HG03565 (cell line): Measurements from ENCODE around the gene MAZ.

Experiments used
- ATAC-seq: cut with Tn5 transposase; IDR thresholded peaks from one replicate; pipeline ENCODE4 v1.9.1; 2021; ENCODE audit warnings: mild to moderate bottlenecking, moderate library complexity; ENCODE audit not compliant: unreplicated experiment

MAZ gene

GRCh38 chr16:29809031-29809747 is 2.9 kb downstream of the MAZ start:
- ATAC-seq, result no peak

- ATAC-seq, result no peak
Observed at GRCh38 chr16:29809850-29810698, 3.7 kb downstream of the MAZ start.

- no peak for ATAC-seq
Observed at GRCh38 chr16:29810699-29811169, 4.4 kb downstream of the MAZ start.

- ATAC-seq, result no peak
Observed at GRCh38 chr16:29811170-29811895, 5.0 kb downstream of the MAZ start.

- no peak for ATAC-seq
Observed at GRCh38 chr16:29811896-29812665, 5.8 kb downstream of the MAZ start, which contains the start of gene PRRT2. PRRT2 (plus strand) TSS chr16:29812193; CDS start chr16:29813055, 862 bp downstream.

DNA sequence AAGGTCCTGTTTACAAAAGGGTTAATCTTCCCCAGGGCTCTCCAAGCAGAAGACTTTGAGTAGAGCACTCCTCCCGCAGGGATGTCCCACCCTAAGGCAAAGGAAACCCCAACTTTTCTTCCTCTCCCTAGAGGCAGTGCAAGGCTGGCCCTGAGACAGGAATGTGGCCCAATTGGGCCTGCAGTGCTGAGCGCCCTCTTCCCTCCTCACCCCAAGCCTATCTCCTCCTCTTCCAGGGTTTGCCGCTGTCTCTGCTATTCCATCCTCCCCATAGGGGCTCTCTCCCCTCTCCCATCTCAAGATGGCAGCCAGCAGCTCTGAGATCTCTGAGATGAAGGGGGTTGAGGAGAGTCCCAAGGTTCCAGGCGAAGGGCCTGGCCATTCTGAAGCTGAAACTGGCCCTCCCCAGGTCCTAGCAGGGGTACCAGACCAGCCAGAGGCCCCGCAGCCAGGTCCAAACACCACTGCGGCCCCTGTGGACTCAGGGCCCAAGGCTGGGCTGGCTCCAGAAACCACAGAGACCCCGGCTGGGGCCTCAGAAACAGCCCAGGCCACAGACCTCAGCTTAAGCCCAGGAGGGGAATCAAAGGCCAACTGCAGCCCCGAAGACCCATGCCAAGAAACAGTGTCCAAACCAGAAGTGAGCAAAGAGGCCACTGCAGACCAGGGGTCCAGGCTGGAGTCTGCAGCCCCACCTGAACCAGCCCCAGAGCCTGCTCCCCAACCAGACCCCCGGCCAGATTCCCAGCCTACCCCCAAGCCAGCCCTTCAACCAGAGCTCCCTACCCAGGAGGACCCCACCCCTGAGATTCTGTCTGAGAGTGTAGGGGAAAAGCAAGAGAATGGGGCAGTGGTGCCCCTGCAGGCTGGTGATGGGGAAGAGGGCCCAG is 6.7 kb downstream of the MAZ start:
- ATAC-seq, result no peak

DNA sequence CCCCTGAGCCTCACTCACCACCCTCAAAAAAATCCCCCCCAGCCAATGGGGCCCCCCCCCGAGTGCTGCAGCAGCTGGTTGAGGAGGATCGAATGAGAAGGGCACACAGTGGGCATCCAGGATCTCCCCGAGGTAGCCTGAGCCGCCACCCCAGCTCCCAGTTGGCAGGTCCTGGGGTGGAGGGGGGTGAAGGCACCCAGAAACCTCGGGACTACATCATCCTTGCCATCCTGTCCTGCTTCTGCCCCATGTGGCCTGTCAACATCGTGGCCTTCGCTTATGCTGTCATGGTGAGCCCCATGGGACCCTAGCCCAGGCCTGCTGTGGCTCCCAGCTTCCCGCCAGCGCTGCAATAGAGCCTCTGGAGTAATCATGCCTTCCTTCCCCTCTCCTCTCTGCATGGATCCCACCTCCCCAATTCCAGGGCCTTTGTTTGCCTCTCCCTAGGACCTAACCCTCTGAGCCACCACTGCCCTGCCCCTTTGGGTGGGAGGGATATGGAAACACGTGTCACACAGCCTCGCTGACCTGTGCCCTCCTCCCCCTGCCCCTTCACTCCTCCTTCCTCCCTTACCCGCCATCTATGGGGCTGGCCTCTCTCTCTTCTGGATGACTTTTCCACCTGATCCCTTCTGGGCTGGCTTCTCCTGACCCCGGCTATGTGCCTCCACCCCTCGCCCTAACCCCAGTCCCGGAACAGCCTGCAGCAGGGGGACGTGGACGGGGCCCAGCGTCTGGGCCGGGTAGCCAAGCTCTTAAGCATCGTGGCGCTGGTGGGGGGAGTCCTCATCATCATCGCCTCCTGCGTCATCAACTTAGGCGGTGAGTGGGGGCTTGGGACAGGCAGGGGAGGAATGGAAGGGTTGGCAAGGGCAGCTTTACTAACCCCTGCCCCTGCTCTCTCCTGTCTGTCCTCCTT is 7.6 kb downstream of the MAZ start:
- no peak for ATAC-seq

DNA sequence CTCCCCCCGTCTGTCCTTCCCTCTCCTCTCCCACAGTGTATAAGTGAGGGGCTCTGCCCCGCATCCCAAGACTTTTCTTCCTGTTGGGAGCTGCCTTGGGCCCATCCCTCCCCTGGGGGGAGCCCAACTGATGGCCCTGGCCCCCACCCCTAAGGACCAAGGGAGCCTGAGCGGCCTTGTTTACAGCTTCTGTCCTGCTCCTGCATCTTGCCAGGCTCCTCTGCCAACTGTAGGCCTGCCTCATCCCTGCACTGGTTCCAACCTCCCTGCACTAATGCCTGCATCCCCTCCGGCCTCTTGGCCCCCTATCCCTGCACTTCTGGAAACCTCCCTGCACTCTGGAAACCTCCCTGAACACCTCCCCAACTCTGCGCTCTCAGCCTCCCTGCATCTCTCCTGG is 8.3 kb downstream of the MAZ start:
- no peak for ATAC-seq

GRCh38 chr16:29815032-29815721 is 8.8 kb downstream of the MAZ start:
- ATAC-seq, result no peak

- peak; percentile 51 for ATAC-seq
Observed at GRCh38 chr16:29815793-29816693, 9.7 kb downstream of the MAZ start, which contains the start of gene PAGR1. PAGR1 (plus strand) TSS chr16:29816152; CDS start chr16:29816526, 374 bp downstream.

GRCh38 chr16:29816694-29817441 is 10.5 kb downstream of the MAZ start:
- no peak for ATAC-seq

DNA sequence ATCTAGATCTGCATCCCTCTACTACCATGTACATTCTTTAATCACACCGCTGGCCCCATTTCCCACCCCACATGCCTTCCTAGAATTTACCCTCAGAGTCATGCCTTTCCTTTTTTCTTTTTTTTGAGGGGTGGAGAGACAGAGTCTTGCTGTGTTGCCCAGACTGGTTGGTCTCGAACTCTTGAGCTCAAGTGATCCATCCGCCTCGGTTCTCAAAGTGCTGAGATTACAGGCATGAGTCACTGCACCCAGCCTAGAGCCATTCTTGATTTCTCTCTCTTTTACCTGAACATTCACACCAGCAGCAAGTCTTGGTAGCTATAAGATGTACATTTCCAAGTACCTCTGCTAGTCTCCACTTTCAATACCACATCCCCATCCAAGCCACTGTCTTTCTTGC is 11.8 kb downstream of the MAZ start:
- no peak for ATAC-seq

DNA sequence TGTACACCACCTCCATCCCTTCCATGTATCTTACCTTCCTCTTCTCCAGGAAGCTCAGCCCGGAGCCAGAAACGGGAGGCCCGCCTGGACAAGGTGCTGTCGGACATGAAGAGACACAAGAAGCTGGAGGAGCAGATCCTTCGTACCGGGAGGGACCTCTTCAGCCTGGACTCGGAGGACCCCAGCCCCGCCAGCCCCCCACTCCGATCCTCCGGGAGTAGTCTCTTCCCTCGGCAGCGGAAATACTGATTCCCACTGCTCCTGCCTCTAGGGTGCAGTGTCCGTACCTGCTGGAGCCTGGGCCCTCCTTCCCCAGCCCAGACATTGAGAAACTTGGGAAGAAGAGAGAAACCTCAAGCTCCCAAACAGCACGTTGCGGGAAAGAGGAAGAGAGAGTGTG is 13.2 kb downstream of the MAZ start:
- no peak for ATAC-seq

DNA sequence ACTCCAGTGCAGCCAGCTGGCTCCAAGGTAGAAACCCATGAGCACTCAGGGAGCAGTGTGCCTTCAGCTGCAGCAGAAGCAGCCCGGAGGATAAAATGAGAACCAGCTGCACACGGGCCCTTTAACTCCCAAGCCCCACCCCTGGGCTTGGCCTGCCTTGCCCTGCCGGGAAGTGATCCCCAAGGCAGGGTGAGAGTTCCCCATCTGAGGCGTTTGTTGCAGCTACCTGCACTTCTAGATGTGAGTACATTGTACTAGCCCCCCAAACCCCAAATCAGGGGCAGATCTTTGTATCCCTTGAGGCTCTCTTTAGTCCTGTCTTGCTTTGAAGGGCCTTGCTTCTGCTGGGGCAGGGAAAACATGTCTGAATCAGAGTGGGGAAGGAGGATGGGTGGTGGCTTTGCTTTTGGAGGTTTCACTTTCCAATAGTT is 14.0 kb downstream of the MAZ start, which contains the start of gene MVP:
Gene MVP, plus strand, starts transcription at position 192 of the 431 bp plus-strand sequence. CDS start 10,088 bp downstream, outside the sequence.
- no peak for ATAC-seq

GRCh38 chr16:29820730-29821642 is 14.7 kb downstream of the MAZ start:
- ATAC-seq, result no peak
